WTC11 (cell line): ENCODE data around the gene SEMA7A.

Experiments
- ZNF396 ChIP-seq: fragments of 250-450 bp; sonication (Bioruptor Pico); IDR thresholded peaks from 2 replicates; pipeline ENCODE4 v1.8.0; 2021; ENCODE audit warnings: mild to moderate bottlenecking, moderate library complexity, borderline replicate concordance
- TF ChIP-seq, protein P1 (sequence below): fragments of 200-600 bp; IDR thresholded peaks from 2 replicates; pipeline ENCODE4 v1.8.0; 2022; ENCODE audit warnings: antibody characterized with exemption
- TF ChIP-seq, protein P2 (sequence below): sonication (generic); formaldehyde crosslinking; conservative IDR thresholded peaks from 2 replicates; pipeline ENCODE4 v1.8.1; 2022; ENCODE audit warnings: mild to moderate bottlenecking, missing genetic modification reagents

DNA sequence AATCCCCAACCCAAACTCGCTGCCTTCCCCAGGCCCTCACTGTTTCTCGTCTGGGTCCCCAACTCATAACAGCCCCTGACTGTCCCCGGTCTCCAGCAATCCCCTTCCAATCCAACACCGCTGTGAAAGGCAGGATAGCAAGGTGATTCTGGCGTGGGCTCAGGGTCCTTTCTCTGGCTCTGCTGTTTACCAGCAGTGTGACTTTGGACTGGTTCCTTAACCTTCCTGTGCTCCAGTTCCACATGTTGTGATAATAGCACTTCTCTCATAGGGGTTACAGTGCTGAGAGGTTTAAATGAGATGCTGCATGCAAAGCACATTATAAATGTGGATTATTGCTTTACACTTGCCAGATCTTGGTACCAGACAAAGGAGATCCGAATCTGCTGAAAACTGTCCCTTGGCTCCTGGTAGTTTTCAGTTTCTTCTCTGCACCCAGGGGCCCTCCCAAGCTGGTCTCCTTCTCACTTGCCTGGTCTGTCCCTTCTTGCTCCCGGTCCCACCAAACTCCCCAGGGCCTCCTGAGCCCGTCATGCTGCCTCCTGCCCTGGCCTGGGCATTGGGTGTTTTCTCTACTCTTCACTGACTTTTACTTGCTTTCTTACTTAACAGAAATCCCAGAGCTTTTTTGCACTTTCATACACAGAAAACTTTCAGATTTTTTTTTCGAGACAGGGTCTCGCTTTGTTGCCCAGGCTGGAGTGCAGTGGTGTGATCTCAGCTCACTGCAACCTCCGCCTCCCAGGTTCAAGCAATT, 39.5 kb downstream of the SEMA7A start:
- no peak for TF ChIP-seq ZNF396 (CRISPR knock-in tag)
- TF ChIP-seq, protein P1, sequence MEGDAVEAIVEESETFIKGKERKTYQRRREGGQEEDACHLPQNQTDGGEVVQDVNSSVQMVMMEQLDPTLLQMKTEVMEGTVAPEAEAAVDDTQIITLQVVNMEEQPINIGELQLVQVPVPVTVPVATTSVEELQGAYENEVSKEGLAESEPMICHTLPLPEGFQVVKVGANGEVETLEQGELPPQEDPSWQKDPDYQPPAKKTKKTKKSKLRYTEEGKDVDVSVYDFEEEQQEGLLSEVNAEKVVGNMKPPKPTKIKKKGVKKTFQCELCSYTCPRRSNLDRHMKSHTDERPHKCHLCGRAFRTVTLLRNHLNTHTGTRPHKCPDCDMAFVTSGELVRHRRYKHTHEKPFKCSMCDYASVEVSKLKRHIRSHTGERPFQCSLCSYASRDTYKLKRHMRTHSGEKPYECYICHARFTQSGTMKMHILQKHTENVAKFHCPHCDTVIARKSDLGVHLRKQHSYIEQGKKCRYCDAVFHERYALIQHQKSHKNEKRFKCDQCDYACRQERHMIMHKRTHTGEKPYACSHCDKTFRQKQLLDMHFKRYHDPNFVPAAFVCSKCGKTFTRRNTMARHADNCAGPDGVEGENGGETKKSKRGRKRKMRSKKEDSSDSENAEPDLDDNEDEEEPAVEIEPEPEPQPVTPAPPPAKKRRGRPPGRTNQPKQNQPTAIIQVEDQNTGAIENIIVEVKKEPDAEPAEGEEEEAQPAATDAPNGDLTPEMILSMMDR, result no peak
- TF ChIP-seq, protein P2, sequence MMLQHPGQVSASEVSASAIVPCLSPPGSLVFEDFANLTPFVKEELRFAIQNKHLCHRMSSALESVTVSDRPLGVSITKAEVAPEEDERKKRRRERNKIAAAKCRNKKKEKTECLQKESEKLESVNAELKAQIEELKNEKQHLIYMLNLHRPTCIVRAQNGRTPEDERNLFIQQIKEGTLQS (CRISPR knock-in tag), result no peak
